ENCODE data around the gene ENTR1. TPM values are rescaled to one million over a fixed set of nuclear protein-coding genes. Genes with fewer than 3 reads are reported as not detected.

Gene ENTR1
- total RNA-seq, 4 donors from 2014 or later, result 29.9 to 193 (median 50.2) TPM

DNA sequence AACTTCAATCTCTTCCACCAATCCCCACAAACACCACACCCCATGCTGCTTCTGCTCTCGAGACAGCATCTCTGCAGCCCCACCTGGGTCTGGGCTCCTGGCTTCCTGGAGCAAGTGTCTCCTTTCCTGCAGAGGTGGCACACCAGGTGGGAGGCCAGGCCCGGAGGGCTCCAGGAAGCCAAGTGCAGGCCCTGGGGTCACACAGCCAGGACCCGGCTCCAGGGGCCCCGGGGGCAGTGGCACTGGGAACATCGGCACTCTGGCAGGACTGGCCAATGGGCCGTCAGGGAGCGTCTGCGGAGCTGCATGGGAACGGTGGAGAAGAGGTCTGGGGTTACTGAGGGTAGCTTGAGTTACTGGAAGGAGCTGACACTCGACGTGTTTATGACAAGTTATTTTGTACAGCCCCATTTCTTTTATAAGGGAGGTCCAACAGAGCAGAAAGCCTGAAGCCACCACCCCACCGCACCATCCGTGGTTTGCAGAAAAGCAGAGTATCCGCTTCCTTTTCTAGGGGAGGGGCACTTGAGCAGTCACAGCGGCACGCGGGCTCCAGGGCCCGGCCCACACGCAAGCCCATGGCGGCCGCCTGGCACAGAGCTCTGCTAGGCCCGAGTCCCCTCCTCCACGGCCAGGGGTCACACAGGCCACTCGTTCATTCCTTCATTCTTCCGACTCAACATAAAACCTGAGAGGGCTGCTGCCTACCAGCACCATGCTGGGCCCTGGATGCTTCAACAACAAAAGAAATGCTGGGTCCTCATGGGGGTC is 43.8 kb upstream of the ENTR1 start:
- no peak for TF ChIP-seq POLR2A (IDR thresholded peaks at IDR 0.05)
- no peak for TF ChIP-seq CTCF (IDR thresholded peaks at IDR 0.05)
- peaks cover 0 to 91% (median 0%) of the 10 kb centered on the region in 3 donors for H3K36me3 ChIP-seq
- no peaks in the 10 kb centered on the region for H3K9me3 ChIP-seq
- no peak for DNase-seq
- no peaks in the 10 kb centered on the region for H3K4me1 ChIP-seq
- no peak overlapping the region for H3K4me3 ChIP-seq
- no peak overlapping the region for H3K27ac ChIP-seq
- H3K27me3 ChIP-seq, result no peaks in the 10 kb centered on the region

DNA sequence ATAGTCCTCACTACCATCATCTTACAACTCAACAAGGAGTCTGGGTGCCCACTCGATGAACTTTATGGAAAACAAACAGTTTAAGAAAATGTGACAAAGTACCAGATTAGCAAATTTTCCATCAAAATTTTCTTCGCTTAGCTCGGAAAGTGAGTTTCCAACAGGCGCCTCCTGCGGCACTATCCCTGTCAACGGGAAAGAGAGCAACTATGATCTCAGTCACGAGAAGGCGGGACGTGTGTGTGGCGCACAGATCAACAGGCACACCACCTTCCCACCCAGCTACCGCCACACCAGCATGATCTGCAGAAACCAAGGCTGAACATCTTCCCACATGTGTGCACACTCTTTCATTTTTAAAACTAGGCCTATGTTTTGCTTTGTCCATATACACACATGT is 42.9 kb upstream of the ENTR1 start:
- Histone ChIP-seq H3K4me1 (no peaks in the 10 kb centered on the region), H3K36me3 (peaks cover 0 to 91% (median 0%) of the 10 kb centered on the region in 3 donors), H3K9me3 (no peaks in the 10 kb centered on the region), H3K27me3 (no peaks in the 10 kb centered on the region), H3K4me3 (no peak overlapping the region), H3K27ac (no peak overlapping the region)
- TF ChIP-seq CTCF (IDR thresholded peaks at IDR 0.05), result no peak
- no peak for TF ChIP-seq POLR2A (IDR thresholded peaks at IDR 0.05)
- no peak for DNase-seq

DNA sequence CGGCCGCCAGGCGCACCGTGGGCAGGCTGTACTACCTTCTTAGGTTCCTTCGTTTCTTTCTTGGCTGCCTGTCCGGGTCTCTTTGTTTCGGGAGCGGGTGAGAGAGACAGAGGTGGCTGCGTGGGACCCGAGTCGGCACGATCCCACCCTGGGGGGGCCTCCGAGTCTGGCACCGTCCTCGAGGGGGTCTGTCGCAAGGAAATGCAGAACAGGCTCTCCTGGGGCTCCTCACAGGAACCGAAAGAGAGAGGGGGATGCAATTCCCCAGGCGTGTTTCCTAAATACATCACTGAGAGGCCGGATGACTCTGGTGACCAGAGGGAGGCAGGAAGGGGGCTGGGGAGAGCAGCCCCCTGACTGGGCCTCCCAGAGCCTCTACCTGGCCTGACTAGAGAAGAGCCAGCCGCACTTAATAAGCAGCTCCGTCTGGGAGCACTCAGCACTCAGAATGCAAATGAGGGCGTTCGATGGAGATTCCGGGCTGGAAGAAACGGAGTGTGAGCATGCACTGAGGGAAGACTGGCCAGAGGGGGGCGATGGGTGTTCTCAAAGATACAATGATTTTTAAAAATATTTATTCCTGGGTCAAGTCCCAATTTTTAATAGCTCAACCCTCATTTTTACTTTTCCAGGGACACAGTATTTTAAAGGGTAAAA is 40.9 kb upstream of the ENTR1 start:
- no peaks in the 10 kb centered on the region for H3K9me3 ChIP-seq

GRCh38 chr9:136448655-136449054 is 38.2 kb upstream of the ENTR1 start:
- Histone ChIP-seq H3K4me3 (no peak overlapping the region), H3K9me3 (no peaks in the 10 kb centered on the region), H3K27me3 (no peaks in the 10 kb centered on the region), H3K4me1 (no peaks in the 10 kb centered on the region), H3K36me3 (peaks cover 0 to 91% (median 0%) of the 10 kb centered on the region in 3 donors), H3K27ac (no peak overlapping the region)
- DNase-seq, result no peak
- TF ChIP-seq CTCF (IDR thresholded peaks at IDR 0.05) (no peak), POLR2A (IDR thresholded peaks at IDR 0.05) (no peak)

More for the DNA sequence above, 40.9 kb upstream of the ENTR1 start:
- H3K27ac ChIP-seq, result no peak overlapping the region
- H3K36me3 ChIP-seq, result peaks cover 0 to 91% (median 0%) of the 10 kb centered on the region in 3 donors
- no peak for DNase-seq
- H3K27me3 ChIP-seq, result no peaks in the 10 kb centered on the region
- no peak overlapping the region for H3K4me3 ChIP-seq
- TF ChIP-seq POLR2A (IDR thresholded peaks at IDR 0.05), result no peak
- TF ChIP-seq CTCF (IDR thresholded peaks at IDR 0.05), result no peak
- no peaks in the 10 kb centered on the region for H3K4me1 ChIP-seq

- Histone ChIP-seq H3K4me1 (no peaks in the 10 kb centered on the region), H3K27me3 (no peaks in the 10 kb centered on the region), H3K9me3 (no peaks in the 10 kb centered on the region), H3K27ac (no peak overlapping the region), H3K4me3 (no peak overlapping the region), H3K36me3 (peaks cover 0 to 99% (median 0%) of the 10 kb centered on the region in 3 donors)
- TF ChIP-seq CTCF (IDR thresholded peaks at IDR 0.05) (no peak), POLR2A (IDR thresholded peaks at IDR 0.05) (no peak)
- DNase-seq, result no peak
Observed at GRCh38 chr9:136447173-136447778, 36.9 kb upstream of the ENTR1 start.
